ENCODE results near the gene AMBRA1. TPM values are rescaled to one million over a fixed set of nuclear protein-coding genes. Genes with fewer than 3 reads are reported as not detected.

Gene AMBRA1
- total RNA-seq, 1 donor from 2014 or later: 35.7 TPM

DNA sequence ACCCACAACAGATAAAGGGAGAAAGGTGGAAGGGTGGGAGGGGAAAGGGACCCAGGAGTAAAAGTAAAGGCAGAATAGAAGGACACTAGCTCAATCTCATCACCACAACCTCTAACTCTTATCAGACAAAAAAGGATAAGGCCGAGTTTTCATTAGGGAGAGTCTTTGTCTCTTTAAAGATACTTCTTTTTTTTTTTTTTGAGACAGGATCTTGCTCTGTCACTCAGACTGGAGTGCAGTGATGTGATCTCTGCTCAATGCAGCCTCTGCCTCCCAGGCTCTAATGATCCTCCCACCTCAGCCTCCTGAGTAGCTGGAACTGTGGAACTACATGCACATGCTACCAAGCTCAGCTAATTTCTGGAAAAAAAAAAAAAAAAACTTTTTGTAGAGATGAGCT is 116.7 kb downstream of the AMBRA1 start:
- Mint-ChIP-seq H3K9me3 (no peaks in the 10 kb centered on the region), H3K4me3 (no peak overlapping the region), H3K36me3 (ENCODE audit: low read depth) (peaks cover 1% of the 10 kb centered on the region), H3K27me3 (ENCODE audit: insufficient read depth) (no peaks in the 10 kb centered on the region), H3K27ac (no peak overlapping the region), H3K4me1 (ENCODE audit: low read depth) (peaks cover 52% of the 10 kb centered on the region)
- intact Hi-C loops (cut with micrococcal nuclease): no loop called here
- no peak for DNase-seq (ENCODE audit: low spot score)

DNA sequence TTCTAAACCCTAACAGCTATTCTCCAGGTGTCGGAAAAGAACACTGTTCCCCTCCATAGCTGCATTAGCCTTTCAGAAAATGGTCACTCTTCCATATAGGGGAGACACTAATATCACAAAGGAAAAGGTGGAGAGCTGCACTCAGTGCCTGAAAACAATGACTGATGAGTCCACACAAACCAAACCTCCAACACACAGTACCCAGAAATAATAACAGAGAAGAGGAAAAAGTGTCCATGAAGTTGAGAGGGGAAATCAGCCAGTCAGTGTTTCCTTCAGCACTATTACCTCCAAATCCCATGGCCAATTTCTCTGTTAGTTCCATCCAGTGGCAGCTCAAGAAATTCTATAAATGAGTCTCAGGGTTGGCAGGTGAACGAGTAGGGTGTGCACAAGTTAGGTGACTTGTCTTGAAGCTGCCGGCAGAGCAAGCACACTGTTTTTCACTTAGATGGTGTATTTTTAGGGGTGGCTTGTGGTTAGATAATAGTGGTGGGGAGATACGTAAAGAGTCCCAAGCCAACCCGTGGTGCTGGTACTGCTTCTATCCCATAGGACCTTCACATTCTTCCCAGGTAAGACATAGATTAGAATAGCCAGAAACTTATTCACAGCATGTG is 117.8 kb downstream of the AMBRA1 start:
- H3K27me3 Mint-ChIP-seq (ENCODE audit: insufficient read depth): no peaks in the 10 kb centered on the region
- intact Hi-C loops (cut with micrococcal nuclease): no loop called here

DNA sequence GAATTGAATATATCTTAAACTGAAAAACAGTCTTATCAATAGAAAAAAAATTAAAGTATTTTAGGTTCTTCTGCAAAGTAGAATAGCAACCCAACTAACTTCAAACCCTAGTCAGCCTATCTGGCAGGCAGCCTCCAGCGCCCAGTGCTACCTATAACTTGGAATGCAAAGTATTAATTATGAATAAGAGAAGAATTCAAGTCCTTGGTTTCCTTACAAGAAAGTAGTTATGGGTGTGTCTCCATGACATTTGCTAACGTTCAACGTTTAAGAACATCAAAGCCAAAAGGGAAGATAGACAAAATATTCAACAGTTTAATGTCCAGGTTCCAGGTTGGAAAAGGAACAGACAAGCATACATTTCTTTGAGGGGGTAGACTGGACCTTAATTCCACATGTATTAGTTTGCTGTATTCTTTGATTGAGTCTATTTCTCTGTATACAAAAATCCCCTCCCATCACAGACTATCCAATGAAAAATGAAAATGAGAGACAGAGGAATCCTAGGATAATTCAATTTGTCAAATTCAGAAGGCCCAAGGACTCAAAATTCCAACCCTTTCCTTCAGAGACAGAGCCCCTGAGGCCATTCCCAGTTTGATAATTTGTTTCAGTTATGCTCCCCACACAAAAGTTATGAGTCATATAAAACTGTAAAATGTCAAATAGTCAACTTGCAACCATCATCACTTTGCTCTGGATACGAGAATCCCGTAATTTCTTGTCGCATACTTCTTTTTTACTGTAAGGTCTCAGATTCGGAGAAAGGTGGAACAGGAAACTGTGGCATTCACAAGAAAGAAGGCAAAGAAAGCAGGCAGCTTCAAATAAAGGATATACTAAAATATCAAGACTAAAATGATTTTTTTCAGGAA is 118.5 kb downstream of the AMBRA1 start:
- intact Hi-C loops (cut with micrococcal nuclease): no loop called here
- Mint-ChIP-seq H3K4me3 (peak overlapping the region; percentile 11), H3K4me1 (ENCODE audit: low read depth) (peaks cover 52% of the 10 kb centered on the region), H3K36me3 (ENCODE audit: low read depth) (peaks cover 1% of the 10 kb centered on the region), H3K27ac (peak overlapping the region; percentile 32), H3K27me3 (ENCODE audit: insufficient read depth) (no peaks in the 10 kb centered on the region), H3K9me3 (no peaks in the 10 kb centered on the region)
- DNase-seq (ENCODE audit: low spot score): no peak

More for the DNA sequence above, 117.8 kb downstream of the AMBRA1 start:
- Mint-ChIP-seq H3K4me3 (no peak overlapping the region), H3K36me3 (ENCODE audit: low read depth) (peaks cover 1% of the 10 kb centered on the region), H3K27ac (peak overlapping the region; percentile 69), H3K9me3 (no peaks in the 10 kb centered on the region), H3K4me1 (ENCODE audit: low read depth) (peaks cover 52% of the 10 kb centered on the region)
- DNase-seq (ENCODE audit: low spot score): no peak

DNA sequence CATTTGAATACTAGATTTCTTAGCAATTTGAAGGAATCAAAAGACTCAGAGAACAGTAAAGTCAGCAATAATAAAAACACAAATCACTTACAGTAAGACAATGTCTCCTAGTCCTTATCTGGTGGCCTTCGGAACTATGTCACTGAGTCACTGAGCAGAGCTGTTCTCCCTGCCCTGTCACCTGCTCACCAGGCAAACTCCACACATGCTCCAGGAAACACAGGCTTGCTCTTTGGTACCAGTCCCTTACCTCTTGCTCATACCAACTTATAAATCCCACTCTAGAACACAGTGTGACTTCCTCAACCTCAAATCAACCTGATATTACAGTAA is 121.2 kb downstream of the AMBRA1 start:
- no peaks in the 10 kb centered on the region for H3K27me3 Mint-ChIP-seq (ENCODE audit: insufficient read depth)
- no peak for DNase-seq (ENCODE audit: low spot score)
- H3K4me3 Mint-ChIP-seq: no peak overlapping the region
- intact Hi-C loops (cut with micrococcal nuclease): no loop called here
- peaks cover 1% of the 10 kb centered on the region for H3K36me3 Mint-ChIP-seq (ENCODE audit: low read depth)
- H3K27ac Mint-ChIP-seq: peak overlapping the region; percentile 50
- no peaks in the 10 kb centered on the region for H3K9me3 Mint-ChIP-seq
- peaks cover 45% of the 10 kb centered on the region for H3K4me1 Mint-ChIP-seq (ENCODE audit: low read depth)

DNA sequence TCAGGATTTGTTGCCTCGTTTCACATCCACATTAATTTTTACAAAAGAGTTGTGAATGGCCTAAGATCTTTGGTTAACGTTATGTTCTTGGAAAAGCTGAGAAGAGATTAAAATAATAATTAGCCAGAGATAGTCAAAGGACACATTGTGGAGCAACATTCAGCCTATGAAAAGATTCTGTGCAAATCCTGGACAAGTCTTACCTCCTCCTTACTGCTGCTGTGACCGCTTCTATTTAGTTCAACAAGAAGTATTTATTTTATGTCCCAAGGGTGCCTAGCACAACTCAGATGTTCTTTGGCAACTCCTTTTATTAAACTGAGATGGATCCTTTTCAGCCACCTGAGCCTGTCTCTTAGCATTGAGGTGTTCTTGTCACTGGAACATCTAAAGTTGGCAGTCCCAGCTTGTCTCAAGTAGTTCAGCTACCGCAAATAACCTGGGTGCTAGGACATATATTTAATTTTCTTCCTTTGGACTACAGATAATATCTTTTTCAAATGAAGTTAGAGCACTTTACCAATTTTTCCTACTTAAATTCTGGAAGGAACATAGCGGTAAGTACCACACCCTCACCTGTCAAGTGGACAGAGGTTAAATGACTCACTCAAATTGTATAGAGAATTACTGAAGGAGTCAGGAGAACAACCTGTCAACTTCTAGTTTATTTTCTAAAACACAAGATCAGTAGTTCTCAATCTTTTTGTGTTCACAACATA is 121.7 kb downstream of the AMBRA1 start:
- no peak for DNase-seq (ENCODE audit: low spot score)
- Mint-ChIP-seq H3K4me1 (ENCODE audit: low read depth) (peaks cover 45% of the 10 kb centered on the region), H3K9me3 (no peaks in the 10 kb centered on the region), H3K4me3 (no peak overlapping the region), H3K27me3 (ENCODE audit: insufficient read depth) (no peaks in the 10 kb centered on the region), H3K36me3 (ENCODE audit: low read depth) (peaks cover 1% of the 10 kb centered on the region), H3K27ac (no peak overlapping the region)
- intact Hi-C loops (cut with micrococcal nuclease): no loop called here

DNA sequence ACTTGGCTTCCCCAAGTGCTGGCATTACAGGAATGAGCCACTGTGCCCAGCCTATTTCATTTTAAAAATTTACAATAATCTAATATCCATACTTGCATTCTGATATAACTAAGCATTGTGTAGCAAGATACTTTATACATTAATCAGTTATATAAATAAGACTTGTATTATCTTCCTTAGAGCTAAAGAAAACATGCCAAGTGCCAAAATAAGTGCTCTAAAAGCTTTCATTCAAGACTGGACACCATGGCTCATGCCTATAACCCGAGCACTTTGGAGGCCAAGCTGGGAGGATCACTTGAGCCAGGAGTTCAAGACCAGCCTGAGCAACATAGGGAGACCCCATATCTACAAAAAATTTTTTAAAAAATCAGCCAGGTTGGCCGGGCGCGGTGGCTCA is 123.9 kb downstream of the AMBRA1 start:
- Mint-ChIP-seq H3K27ac (no peak overlapping the region), H3K36me3 (ENCODE audit: low read depth) (no peaks in the 10 kb centered on the region), H3K4me1 (ENCODE audit: low read depth) (peaks cover 29% of the 10 kb centered on the region), H3K27me3 (ENCODE audit: insufficient read depth) (no peaks in the 10 kb centered on the region), H3K4me3 (no peak overlapping the region), H3K9me3 (no peaks in the 10 kb centered on the region)
- intact Hi-C loops (cut with micrococcal nuclease): loop anchor here (1.0 kb wide), 1 partner anchor 30 kb away; no protein-coding TSS in a partner anchor
- no peak for DNase-seq (ENCODE audit: low spot score)

DNA sequence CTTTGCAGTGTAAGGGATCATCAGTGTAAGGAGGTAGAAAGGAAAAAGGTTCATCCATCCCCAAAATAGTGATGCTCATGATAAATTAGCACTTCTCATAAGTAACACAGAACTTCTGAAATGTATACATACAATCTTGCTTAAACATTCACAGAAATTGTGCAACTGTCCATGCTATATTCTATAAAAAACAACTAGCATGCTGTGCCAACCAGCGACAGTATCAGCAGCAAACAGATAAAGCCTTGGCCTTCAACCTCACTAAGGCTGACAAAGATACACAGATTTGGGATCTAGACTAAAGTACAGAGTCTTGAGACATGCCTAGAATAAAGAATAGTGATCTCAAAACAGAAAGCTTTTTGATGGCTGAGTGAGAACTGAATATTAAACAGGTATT is 128.1 kb downstream of the AMBRA1 start:
- H3K36me3 Mint-ChIP-seq (ENCODE audit: low read depth): no peaks in the 10 kb centered on the region
- peaks cover 11% of the 10 kb centered on the region for H3K4me1 Mint-ChIP-seq (ENCODE audit: low read depth)
- no peaks in the 10 kb centered on the region for H3K9me3 Mint-ChIP-seq
- H3K27ac Mint-ChIP-seq: no peak overlapping the region
- no peak for DNase-seq (ENCODE audit: low spot score)
- no peak overlapping the region for H3K4me3 Mint-ChIP-seq
- H3K27me3 Mint-ChIP-seq (ENCODE audit: insufficient read depth): no peaks in the 10 kb centered on the region
- intact Hi-C loops (cut with micrococcal nuclease): no loop called here

- no peak overlapping the region for H3K4me3 Mint-ChIP-seq
- no peak for DNase-seq (ENCODE audit: low spot score)
- no peaks in the 10 kb centered on the region for H3K36me3 Mint-ChIP-seq (ENCODE audit: low read depth)
- intact Hi-C loops (cut with micrococcal nuclease): no loop called here
- peaks cover 11% of the 10 kb centered on the region for H3K4me1 Mint-ChIP-seq (ENCODE audit: low read depth)
- H3K27ac Mint-ChIP-seq: no peak overlapping the region
- H3K27me3 Mint-ChIP-seq (ENCODE audit: insufficient read depth): no peaks in the 10 kb centered on the region
- no peaks in the 10 kb centered on the region for H3K9me3 Mint-ChIP-seq
These were observed 130.0 kb downstream of the AMBRA1 start for GRCh38 chr11:46463701-46464421.

DNA sequence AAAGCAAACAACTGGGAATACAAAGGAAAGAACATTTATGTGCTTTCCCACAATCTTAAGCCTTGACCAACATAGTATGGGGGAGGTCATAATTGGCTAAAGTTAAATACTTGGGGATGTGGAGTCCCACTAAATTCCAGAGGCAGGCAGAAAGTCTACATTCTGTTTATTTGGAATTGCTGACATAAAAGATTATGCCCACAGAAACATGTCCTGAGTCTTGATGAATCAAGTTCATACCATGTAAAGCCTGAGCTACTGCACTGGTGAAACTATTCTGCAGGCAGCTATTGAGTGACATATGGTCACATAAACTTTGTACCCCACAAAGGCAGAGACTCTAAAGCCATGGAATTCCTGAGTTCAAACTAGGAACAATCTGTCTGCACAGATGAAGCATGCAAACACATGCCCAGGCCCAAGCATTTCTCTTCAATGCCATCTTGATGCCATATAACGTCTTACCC is 132.3 kb downstream of the AMBRA1 start:
- no peaks in the 10 kb centered on the region for H3K36me3 Mint-ChIP-seq (ENCODE audit: low read depth)
- no peak for DNase-seq (ENCODE audit: low spot score)
- H3K4me1 Mint-ChIP-seq (ENCODE audit: low read depth): peaks cover 12% of the 10 kb centered on the region
- intact Hi-C loops (cut with micrococcal nuclease): no loop called here
- no peaks in the 10 kb centered on the region for H3K27me3 Mint-ChIP-seq (ENCODE audit: insufficient read depth)
- no peak overlapping the region for H3K27ac Mint-ChIP-seq
- H3K9me3 Mint-ChIP-seq: no peaks in the 10 kb centered on the region
- no peak overlapping the region for H3K4me3 Mint-ChIP-seq

DNA sequence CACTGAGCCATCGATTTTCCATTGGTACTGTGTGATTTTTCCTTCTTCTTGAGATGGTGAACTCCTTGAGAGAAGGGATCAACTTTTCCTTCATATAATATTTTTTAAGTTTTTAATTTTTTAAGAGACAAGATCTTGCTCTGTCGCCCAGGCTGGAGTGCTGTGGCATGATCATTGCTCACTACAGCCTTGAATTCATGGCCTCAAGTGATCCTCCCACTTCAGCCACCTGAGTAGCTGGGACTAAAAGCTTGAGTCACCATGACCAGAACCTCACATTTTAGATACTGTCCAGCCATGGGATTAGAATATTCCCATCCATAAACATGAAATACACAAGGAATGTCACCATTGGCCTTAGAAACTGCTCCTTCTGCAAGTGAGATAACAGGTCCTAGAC is 135.3 kb downstream of the AMBRA1 start:
- Mint-ChIP-seq H3K27ac (no peak overlapping the region), H3K4me1 (ENCODE audit: low read depth) (peaks cover 19% of the 10 kb centered on the region), H3K4me3 (no peak overlapping the region), H3K36me3 (ENCODE audit: low read depth) (peaks cover 11% of the 10 kb centered on the region), H3K9me3 (no peaks in the 10 kb centered on the region), H3K27me3 (ENCODE audit: insufficient read depth) (no peaks in the 10 kb centered on the region)
- intact Hi-C loops (cut with micrococcal nuclease): no loop called here
- no peak for DNase-seq (ENCODE audit: low spot score)

DNA sequence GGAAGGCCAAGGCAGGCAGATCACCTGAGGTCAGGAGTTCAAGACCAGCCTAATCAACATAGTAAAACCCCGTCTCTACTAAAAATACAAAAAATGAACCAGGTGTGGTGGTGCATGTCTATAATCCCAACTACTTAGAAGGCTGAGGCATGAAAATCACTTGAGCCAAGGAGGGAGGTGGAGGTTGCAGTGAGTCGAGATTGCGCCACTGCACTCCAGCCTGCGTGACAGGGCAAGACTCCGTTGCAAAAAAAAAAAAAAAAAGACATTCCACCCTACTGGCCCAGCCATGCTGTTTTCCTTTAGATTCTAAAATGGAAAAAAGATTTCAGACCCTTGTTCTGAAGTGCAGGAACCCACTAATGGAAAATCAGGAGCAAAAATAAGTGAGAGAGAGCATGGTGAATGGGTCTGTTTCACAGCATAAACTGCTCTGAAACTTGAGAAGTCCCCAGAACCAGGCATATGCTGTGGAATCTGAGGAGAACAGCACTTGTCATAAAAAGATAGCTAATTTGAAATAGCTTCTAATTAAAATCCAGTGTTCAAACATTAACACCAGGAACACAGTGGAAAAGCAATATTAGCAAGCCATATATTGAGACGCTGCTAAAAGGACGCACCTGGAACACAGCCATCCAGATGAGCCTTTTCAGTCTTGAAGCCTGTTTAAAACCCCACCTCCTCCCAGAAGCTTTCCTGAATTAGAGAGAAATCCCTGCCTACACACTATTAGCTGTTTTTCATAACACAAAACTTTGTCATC is 136.0 kb downstream of the AMBRA1 start:
- Mint-ChIP-seq H3K4me1 (ENCODE audit: low read depth) (peaks cover 15% of the 10 kb centered on the region), H3K9me3 (no peaks in the 10 kb centered on the region), H3K27me3 (ENCODE audit: insufficient read depth) (no peaks in the 10 kb centered on the region), H3K36me3 (ENCODE audit: low read depth) (peaks cover 11% of the 10 kb centered on the region), H3K4me3 (no peak overlapping the region), H3K27ac (no peak overlapping the region)
- intact Hi-C loops (cut with micrococcal nuclease): no loop called here
- no peak for DNase-seq (ENCODE audit: low spot score)

GRCh38 chr11:46457021-46457420 is 136.8 kb downstream of the AMBRA1 start:
- Mint-ChIP-seq H3K9me3 (no peaks in the 10 kb centered on the region), H3K4me3 (no peak overlapping the region), H3K27ac (no peak overlapping the region), H3K4me1 (ENCODE audit: low read depth) (peaks cover 15% of the 10 kb centered on the region), H3K27me3 (ENCODE audit: insufficient read depth) (no peaks in the 10 kb centered on the region), H3K36me3 (ENCODE audit: low read depth) (peaks cover 11% of the 10 kb centered on the region)
- intact Hi-C loops (cut with micrococcal nuclease): no loop called here
- no peak for DNase-seq (ENCODE audit: low spot score)

Measured in activated T-helper 1 cell treated with anti-CD3 and anti-CD28 coated beads, Interleukin-12 subunit alpha, Interleukin-12 subunit beta, Interleukin-2, Interleukin-4 antibody, amounts not matched to agents 30 ng/mL and 10 ng/mL and 1 ng/mL, durations not matched to agents 14 hours and 24 hours and 36 hours (primary cell).